Measurements from ENCODE around the gene SGIP1. TPM values are rescaled to one million over a fixed set of nuclear protein-coding genes. Genes with fewer than 3 reads are reported as not detected.

SGIP1 gene
- total and polyA plus RNA-seq, 2 experiments from 2014 or later = 4.0 to 7.7 TPM

DNA sequence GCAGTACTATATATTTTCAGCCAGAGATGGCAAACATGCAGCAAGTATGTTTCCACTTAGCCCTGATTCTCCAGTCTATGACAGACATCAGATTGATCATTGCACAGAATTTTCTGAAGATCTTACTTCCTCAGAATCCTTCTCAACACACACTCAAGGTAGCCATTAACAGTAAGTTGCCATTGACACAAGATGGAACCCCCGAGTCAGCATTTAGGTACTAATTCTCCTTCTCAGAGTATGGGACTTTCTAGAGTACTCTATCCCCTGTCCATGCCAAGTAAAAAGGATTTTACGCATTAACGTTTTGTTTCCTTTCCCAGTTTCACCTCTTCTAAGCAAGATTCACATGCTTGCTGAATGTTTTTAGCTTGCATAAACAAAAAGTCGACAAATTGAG lies 63.5 kb downstream of the SGIP1 start:
- DNase-seq = no peak
- H4K20me1 ChIP-seq (ENCODE audit: insufficient read depth) = no peaks in the 10 kb centered on the region
- TF ChIP-seq EZH2 (IDR thresholded peaks at IDR 0.05; ENCODE audit: insufficient read depth, poor library complexity, severe bottlenecking) (no peak), EZH2phosphoT487 (IDR thresholded peaks at IDR 0.05; ENCODE audit: insufficient read depth, low read depth) (no peak)
- H3K9me3 ChIP-seq (ENCODE audit: low read depth) = no peaks in the 10 kb centered on the region
- no peaks in the 10 kb centered on the region for H3K79me2 ChIP-seq (ENCODE audit: insufficient read depth)
- in situ Hi-C loops (cut with MboI) = no loop called here
- H2AFZ ChIP-seq = no peak overlapping the region
- H3K27me3 ChIP-seq (replicated peaks; ENCODE audit: insufficient read depth) = no peaks in the 10 kb centered on the region
- no peak overlapping the region for H3K9ac ChIP-seq
- H3K36me3 ChIP-seq (ENCODE audit: low read depth) = no peaks in the 10 kb centered on the region
- H3K4me1 ChIP-seq (ENCODE audit: insufficient read depth) = peaks cover 18% of the 10 kb centered on the region
- no peak overlapping the region for H3K4me2 ChIP-seq (ENCODE audit: unreplicated experiment)
- H3K9me2 ChIP-seq (ENCODE audit: insufficient read depth) = no peaks in the 10 kb centered on the region; the same call in 1 of the 2 replicates
- 84 to 89% methylated on average over 4 of the region's 4 CpGs for WGBS, 2 experiments (ENCODE audit: low coverage in 1 of 2, low lambda C conversion rate in 2 of 2, missing lambda C conversion rate in 2 of 2)
- peaks cover 9% of the 10 kb centered on the region; the same call in 1 of the 2 replicates for H3F3A ChIP-seq (ENCODE audit: insufficient read depth)
- H3K27ac ChIP-seq = no peak overlapping the region
- H3K4me3 ChIP-seq = no peak overlapping the region

DNA sequence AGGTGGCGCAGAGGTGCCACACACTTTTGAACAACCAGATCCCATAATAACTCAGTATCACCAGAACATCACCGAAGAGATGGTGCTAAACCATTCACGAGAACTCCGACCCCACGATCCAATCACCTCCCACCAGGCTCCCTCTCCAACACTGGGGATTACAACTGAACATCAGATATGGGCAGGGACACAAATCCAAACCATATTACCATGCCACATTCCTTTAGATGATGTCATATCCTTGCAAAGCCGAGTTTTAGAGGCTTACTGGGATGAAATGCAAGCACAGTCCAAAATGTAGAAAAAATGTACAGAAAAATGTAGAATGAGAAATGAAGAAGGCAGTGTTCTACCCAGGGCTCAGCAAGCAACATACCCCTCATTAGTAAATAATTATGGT lies 64.7 kb downstream of the SGIP1 start:
- Histone ChIP-seq H3K9ac (peak overlapping the region; percentile 40), H3F3A (ENCODE audit: insufficient read depth) (peaks cover 9% of the 10 kb centered on the region; the same call in 1 of the 2 replicates), H3K36me3 (ENCODE audit: low read depth) (no peaks in the 10 kb centered on the region), H3K4me3 (peak overlapping the region; percentile 31), H4K20me1 (ENCODE audit: insufficient read depth) (no peaks in the 10 kb centered on the region), H3K27me3 (replicated peaks; ENCODE audit: insufficient read depth) (no peaks in the 10 kb centered on the region), H3K79me2 (ENCODE audit: insufficient read depth) (no peaks in the 10 kb centered on the region), H3K9me2 (ENCODE audit: insufficient read depth) (no peaks in the 10 kb centered on the region; the same call in 1 of the 2 replicates), H3K27ac (peak overlapping the region; percentile 53), H3K9me3 (ENCODE audit: low read depth) (no peaks in the 10 kb centered on the region), H3K4me1 (ENCODE audit: insufficient read depth) (peaks cover 18% of the 10 kb centered on the region), H2AFZ (peak overlapping the region; percentile 72), H3K4me2 (ENCODE audit: unreplicated experiment) (peak overlapping the region; percentile 58)
- peak; percentile 82 for DNase-seq
- TF ChIP-seq EZH2phosphoT487 (IDR thresholded peaks at IDR 0.05; ENCODE audit: insufficient read depth, low read depth) = no peak
- no peak for TF ChIP-seq EZH2 (IDR thresholded peaks at IDR 0.05; ENCODE audit: insufficient read depth, poor library complexity, severe bottlenecking)
- WGBS, 2 experiments (ENCODE audit: low coverage in 1 of 2, low lambda C conversion rate in 2 of 2, missing lambda C conversion rate in 2 of 2) = 60 to 63% methylated on average over 6 of the region's 6 CpGs
- in situ Hi-C loops (cut with MboI) = no loop called here

DNA sequence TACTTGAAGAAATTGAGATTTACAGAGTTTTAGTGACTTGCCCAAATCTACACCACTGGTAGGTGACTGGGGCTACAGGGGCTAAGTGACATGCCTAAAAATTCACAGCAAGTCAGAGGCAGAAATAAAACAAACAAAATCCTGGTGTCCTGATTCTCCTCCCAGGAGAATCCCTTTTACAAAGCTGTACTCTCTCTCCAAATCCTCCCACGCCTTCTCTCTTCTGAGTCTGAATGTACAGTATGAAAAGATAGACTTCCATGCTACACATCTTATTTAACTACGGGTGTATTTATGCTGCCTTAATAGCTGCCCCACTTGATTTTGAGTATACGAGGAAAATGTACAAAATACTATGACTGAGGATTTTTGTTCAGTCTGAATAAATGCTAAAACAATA lies 65.4 kb downstream of the SGIP1 start:
- H3K9ac ChIP-seq = peak overlapping the region; percentile 40
- H3K4me2 ChIP-seq (ENCODE audit: unreplicated experiment) = peak overlapping the region; percentile 58
- peak overlapping the region; percentile 31; the same call in 1 of the 2 replicates for H3K4me3 ChIP-seq
- H3K9me3 ChIP-seq (ENCODE audit: low read depth) = no peaks in the 10 kb centered on the region
- peaks cover 18% of the 10 kb centered on the region for H3K4me1 ChIP-seq (ENCODE audit: insufficient read depth)
- peak; percentile 37 for DNase-seq
- H2AFZ ChIP-seq = peak overlapping the region; percentile 72
- peaks cover 9% of the 10 kb centered on the region; the same call in 1 of the 2 replicates for H3F3A ChIP-seq (ENCODE audit: insufficient read depth)
- in situ Hi-C loops (cut with MboI) = no loop called here
- H3K36me3 ChIP-seq (ENCODE audit: low read depth) = no peaks in the 10 kb centered on the region
- H3K27me3 ChIP-seq (replicated peaks; ENCODE audit: insufficient read depth) = no peaks in the 10 kb centered on the region
- TF ChIP-seq EZH2phosphoT487 (IDR thresholded peaks at IDR 0.05; ENCODE audit: insufficient read depth, low read depth) (no peak), EZH2 (IDR thresholded peaks at IDR 0.05; ENCODE audit: insufficient read depth, poor library complexity, severe bottlenecking) (no peak)
- WGBS, 2 experiments (ENCODE audit: low coverage in 1 of 2, low lambda C conversion rate in 2 of 2, missing lambda C conversion rate in 2 of 2) = 95 to 96% methylated on average over 3 of the region's 3 CpGs
- H4K20me1 ChIP-seq (ENCODE audit: insufficient read depth) = no peaks in the 10 kb centered on the region
- H3K27ac ChIP-seq = peak overlapping the region; percentile 53
- H3K9me2 ChIP-seq (ENCODE audit: insufficient read depth) = no peaks in the 10 kb centered on the region; the same call in 1 of the 2 replicates
- no peaks in the 10 kb centered on the region for H3K79me2 ChIP-seq (ENCODE audit: insufficient read depth)

DNA sequence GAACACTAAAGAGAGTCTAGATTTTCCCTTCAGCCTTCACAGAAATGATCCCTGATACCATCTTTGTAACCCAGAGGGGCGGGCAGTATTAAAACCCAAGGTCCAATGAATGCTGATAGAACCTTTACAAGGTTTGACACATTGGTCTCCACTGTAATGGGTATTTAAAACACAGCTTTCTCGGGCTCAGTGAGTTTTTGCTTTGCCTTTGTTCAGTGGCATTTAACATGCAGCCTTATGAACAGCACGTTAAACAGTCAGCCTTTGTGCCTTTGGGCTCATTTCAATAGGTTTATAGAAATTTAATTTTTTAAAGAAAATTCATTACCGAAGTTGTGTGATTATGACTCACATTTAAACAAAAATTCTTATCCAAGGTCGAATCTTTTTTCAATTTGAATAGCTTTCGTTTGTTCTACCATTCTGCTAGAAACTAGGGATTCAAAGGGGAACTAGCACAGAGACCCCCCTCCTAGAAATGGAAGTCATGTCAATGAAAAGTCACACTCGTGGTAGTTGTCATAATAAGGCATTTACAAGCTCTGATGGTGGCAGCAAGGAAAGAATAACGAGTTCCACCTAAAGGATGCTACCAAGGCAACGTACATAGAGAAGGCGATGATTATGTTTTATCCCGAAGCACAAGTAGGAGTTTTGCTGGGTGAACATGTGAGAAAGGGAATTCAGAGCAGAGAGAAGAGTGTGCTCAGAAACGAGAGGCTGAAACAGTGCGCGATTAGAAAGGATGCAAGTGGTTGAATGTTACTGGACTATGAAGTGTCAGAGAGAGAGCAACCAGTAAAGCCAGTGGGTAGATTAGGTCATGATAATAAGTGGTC lies 66.2 kb downstream of the SGIP1 start:
- 90% methylated on average over 14 of the region's 14 CpGs for WGBS, 2 experiments (ENCODE audit: low coverage in 1 of 2, low lambda C conversion rate in 2 of 2, missing lambda C conversion rate in 2 of 2)
- in situ Hi-C loops (cut with MboI) = no loop called here
- Histone ChIP-seq H3F3A (ENCODE audit: insufficient read depth) (peaks cover 9% of the 10 kb centered on the region; the same call in 1 of the 2 replicates), H3K9ac (no peak overlapping the region), H3K27ac (no peak overlapping the region), H3K9me3 (ENCODE audit: low read depth) (no peaks in the 10 kb centered on the region), H3K4me2 (ENCODE audit: unreplicated experiment) (peak overlapping the region; percentile 58), H3K4me3 (no peak overlapping the region), H3K9me2 (ENCODE audit: insufficient read depth) (no peaks in the 10 kb centered on the region; the same call in 1 of the 2 replicates), H4K20me1 (ENCODE audit: insufficient read depth) (no peaks in the 10 kb centered on the region), H3K27me3 (replicated peaks; ENCODE audit: insufficient read depth) (no peaks in the 10 kb centered on the region), H3K79me2 (ENCODE audit: insufficient read depth) (no peaks in the 10 kb centered on the region), H2AFZ (peak overlapping the region; percentile 72), H3K36me3 (ENCODE audit: low read depth) (no peaks in the 10 kb centered on the region), H3K4me1 (ENCODE audit: insufficient read depth) (peaks cover 18% of the 10 kb centered on the region)
- no peak for DNase-seq
- TF ChIP-seq EZH2 (IDR thresholded peaks at IDR 0.05; ENCODE audit: insufficient read depth, poor library complexity, severe bottlenecking) (no peak), EZH2phosphoT487 (IDR thresholded peaks at IDR 0.05; ENCODE audit: insufficient read depth, low read depth) (no peak)
